ENCODE measurements around the gene NCOA4.
"Not testable (repeated sequence)": the region's sequence is repeated elsewhere in the genome, so short reads cannot be mapped to it uniquely, and the experiment has no call there.

The NCOA4 gene

DNA sequence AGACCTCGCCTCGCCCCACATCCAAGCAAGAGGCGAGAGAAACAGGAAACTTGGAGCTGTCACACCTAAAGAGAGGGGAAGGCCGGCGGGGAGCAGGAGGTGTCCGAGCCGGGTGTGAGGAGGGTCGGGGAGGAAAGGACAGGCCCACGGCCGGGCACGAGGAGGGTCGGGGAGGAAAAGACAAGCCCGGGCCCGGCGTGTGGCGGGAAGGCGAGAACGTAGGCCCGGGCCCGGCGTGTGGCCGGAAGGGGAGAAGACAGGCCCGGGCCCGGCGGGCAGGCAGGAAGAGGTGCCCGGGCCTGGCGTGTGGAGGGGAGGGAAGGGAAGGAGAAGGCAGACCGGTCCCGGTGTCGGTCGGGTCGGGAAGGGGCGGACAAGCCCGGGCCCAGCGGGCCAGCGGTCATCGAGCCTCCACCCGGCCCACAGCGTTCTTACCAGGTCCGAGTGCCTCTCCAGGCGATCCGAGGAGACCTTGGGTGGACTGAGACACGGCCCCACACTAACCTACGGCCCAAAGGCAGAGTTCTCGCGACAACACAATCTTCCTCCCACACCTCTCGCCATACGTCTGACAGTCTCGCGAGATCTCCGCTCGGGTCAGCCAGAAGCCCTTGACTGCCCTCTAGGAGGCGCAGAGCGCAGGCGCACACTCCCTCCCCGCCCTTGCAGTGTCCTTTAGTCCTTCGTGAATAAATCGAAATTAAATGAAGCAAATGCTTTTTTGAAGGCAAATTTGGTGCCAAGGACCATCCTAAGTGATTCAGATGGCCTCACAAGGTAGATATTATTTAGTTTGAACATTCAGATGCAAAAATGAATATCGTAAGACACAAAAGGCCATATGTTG lies at the start of gene NCOA4:
NCOA4 (minus strand) TSS at position 533 of the 847 bp plus-strand sequence. CDS start 13,943 bp downstream, outside the sequence.
- peak; percentile 97 for DNase-seq (ENCODE audit: low read depth)

DNA sequence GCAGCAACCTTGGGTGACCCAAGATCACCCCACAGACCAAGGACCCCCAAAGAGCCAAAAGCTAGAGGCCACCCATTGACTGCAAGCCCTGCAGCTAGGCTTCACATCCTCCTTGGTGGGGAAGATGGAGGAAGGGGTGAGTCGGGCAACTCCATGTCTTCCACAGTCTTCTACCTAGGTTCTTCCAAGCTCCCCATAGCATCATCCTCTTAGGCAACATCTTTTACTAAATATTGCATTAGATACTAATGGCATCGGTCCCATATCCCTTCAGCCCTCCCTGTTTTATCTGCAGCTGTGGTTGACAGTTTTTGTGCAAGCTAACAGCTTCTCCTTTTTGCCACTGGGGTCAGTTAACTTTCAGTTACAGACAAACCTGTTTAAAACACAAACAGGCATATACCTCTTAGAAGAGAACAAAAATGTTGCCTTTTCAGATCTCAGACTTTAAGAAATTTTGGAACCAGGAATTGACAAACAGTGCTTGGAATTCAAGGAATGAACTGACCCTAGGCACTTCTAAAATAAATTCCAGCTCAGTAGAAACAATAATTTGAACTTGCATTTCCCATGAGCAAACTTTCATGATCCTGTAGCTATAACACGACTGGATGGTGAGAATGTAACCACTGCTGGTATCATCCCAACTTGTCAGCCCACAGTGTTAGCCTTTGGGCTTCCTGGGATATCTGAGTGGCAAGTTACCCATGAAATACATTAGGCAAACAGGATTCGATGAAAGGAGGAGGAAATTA lies 49.6 kb upstream of the NCOA4 start:
- DNase-seq (ENCODE audit: low read depth), result no peak

DNA sequence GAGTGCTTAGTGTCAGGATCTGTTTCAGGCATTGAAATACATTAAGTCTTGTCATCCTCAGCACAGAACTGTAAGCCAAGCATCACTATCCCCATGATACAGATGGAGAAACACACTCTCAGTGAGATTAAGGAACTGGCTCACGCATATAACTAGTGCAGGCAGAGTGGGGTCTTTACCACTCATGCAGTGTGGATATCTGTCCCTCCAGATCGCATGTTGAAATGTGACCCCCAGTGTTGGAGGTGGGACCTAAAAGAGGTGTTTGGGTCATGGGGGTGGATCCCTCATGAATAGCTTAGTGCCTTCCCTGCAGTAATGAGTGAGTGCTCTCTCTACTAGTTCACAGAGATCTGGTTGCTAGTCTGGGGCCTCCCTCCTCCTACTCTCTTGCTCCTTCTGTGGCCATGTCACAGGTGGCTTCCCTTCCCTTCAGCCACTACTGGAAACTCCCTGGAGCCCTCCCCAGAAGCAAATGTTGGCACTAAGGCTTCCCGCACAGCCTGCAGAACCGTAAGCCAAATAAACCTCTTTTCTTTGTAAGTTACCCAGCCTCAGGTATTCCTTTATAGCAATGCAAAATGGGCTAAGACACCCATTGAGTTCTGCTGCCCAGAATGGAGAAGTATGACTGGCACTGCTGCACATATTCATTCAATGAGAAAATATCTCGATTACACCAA lies 47.4 kb upstream of the NCOA4 start:
- no peak for DNase-seq (ENCODE audit: low read depth)

DNA sequence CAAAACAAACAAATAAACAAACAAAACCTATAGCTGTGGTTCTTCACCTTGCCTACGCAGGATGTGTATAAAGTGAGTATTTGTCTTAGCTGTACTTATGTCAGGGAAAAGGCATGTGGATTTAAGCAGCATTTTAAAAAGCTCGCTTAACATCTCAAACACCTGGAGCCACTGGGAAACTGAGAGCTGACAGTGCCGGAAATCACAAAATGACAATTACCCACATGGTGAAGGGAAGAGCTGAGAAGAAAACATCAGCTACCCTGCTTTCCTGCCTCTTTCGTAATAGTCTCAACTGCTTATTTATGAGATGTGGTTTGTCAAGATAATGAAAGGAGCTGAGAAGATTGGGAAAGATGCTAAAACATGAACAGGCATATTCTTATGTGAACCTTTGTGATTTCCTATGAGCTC lies 46.7 kb upstream of the NCOA4 start:
- DNase-seq (ENCODE audit: low read depth), result no peak

DNA sequence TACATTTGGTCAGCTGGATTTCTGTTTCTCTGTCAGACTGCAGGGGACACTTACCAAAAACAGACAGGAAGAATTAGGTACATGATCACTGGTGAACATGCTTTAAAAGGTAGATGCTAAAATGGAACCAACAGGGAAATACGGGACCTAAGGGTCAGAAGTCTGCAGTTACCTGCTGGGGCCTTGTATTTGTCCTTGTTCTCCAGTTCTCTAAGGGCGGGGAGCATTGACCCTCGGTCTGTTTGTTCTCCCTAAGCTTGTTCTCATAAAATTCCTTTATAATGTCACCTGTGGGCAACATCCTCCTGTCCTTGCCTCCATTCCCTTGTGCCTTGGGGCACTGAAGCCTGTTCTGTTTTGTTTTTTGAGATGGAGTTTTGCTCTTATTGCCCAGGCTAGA lies 45.4 kb upstream of the NCOA4 start:
- DNase-seq (ENCODE audit: low read depth), result no peak

DNA sequence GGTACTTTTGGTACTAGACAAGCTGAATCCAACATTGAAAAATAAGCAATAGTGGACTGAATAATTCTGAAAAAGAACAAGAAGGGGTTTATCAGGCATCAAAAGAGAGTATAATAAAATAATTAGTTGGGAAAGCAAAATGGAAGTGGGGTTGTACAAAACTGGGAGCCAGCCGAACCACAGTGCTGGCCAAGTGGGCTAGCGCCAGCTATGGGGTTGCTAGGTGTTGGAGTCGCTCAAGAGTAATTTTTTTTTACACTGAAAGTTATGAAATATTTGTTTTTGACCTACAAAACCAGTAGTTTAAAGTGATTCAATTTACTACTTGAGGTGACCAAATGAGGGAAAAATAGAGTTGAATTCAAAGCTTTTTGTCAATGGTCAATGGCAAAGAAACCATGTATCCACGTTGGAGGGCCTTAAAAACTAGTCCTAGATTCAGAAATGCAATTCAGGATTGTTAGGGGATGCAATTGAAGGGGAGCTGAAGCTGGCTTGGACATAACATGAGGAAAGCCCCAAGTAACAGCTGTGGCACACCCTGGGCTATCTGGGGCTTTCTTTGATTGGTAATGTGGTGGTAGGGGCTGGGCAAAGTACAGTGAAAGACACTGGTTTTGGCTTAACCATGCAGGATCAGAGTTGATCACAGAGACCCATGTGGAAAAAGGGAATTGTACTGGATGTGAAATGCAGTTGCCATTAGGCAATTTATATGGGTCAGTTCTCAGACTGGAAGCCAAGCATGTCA lies 43.9 kb upstream of the NCOA4 start:
- no peak for DNase-seq (ENCODE audit: low read depth)

DNA sequence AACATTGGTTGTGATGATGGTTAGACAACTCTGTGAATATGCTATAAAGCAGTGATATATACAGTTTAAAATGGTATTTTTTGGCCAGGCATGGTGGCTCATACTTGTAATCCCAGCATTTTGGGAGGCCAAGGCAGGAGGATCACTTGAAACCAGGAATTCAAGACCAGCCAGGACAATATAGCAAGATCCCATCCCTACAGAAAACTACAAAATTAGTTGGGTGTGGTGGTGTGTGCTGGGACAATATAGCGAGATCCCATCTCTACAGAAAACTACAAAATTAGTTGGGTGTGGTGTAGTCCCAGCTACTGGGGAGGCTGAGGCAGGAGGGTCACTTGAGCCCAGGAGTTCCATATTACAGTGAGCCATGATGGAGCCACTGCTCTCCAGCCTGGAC lies 43.1 kb upstream of the NCOA4 start:
- no peak for DNase-seq (ENCODE audit: low read depth)

DNA sequence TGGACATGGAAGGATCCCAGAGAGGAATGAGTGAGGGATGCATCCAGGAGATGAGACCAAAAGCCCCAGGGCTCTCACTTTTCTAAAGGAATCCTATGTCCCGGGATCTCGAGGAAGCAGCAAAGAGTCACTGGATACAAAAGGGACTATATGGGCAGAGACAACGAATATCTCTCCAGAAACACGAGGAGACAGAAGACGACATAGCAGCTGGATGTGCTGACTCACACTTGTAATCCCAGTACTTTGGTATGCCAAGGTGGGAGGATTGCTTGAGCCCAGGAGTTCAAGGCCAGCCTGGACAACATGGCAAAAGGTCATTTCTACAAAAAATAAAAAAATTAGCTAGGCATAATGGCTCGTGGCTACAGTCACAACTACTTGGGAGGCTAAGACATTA lies 40.3 kb upstream of the NCOA4 start:
- DNase-seq (ENCODE audit: low read depth), result no peak

DNA sequence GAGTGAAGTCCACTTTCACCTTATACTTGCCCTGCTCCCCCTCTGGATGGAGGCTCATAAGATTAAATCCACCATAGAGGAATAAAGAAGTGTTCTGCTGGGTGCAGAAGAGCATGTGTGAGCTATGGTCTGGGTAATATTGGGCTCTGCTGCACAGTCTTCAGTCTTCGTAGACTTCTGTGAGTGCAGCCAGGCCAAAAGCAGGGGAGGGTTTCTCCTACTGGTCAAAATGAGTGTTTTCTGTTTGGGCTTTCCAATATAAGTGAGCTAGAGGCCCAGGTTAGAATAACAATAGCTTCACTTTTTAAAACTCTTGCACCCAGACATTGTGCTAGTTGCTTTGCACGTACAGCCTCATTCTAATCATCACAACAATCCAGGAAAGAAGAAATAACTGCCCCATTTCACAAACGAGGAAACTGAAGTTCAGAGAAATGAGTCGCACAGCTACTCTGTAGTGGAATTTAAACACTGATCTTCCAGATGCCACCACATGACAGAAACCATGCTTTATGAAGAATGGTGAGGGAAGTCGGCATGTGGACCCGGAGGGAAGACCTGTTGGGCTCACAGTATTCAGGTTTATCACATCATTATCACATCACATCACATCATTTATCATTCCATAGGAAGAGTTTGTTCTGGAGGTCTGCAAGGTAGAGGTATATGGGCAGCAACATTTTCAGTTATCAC lies 39.5 kb upstream of the NCOA4 start:
- DNase-seq (ENCODE audit: low read depth), result no peak

DNA sequence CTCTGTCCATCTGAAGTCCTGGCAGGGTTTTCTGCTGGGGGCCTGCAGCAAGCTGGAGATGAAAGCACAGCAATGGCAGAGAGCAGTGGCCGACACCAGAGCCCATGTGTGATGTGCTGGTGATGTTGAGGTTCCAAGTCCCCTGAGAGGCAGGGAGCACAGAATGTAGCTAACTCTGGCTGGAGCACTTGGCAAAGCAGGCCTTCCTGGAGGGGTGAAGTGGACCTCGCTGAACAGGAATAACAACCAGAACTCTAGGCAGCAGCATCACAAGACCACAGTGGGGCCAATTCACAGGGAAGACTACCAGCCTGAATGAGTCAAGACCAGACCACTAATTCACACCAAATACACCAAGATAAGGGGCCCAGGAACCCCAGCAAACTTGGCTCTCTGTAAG lies 38.5 kb upstream of the NCOA4 start:
- DNase-seq (ENCODE audit: low read depth), result no peak

DNA sequence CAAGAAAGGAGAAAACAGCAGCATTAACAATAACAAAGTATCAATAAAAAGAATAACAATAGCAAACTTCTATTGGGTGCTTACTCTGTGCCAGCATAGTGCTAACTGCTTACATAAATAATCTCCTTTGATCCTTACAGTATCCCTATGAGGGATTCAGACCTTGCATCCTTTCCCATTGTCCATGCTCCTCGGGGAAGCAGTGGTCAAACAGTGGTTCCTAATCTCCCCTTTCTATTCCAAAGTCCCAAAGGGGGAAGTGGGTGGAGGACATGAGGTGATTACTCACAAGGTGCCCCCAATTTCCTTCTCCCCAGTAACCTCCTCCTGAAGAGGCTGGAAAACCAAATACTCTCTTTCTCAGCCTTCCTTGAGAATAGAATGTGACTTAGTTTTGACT lies 37.7 kb upstream of the NCOA4 start:
- no peak for DNase-seq (ENCODE audit: low read depth)

DNA sequence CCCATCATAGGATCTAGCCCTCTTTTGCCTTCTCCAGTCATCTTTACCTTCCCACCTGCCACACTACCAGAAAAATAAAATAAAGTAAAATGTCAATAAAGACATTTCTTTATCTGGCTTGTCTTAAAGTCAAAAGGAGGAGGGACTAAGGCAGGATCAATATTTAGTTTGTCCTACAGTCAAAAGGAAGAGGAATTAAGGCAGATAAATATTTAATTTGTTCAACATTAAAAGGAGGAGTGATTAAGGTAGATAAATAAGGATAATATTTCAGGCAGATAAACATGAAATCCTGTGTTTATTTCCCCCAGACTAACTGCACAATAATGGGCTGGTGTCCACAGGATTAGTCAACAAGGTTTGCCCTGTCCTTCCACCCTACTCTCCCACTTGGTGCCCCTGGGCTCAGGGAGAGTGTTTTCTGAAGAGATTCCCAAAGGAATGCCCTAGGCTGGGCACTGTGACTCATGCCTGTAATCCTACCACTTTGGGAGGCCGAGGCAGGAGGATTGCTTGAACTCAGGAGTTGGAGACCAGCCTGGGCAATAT lies 33.9 kb upstream of the NCOA4 start:
- DNase-seq (ENCODE audit: low read depth), result no peak

DNA sequence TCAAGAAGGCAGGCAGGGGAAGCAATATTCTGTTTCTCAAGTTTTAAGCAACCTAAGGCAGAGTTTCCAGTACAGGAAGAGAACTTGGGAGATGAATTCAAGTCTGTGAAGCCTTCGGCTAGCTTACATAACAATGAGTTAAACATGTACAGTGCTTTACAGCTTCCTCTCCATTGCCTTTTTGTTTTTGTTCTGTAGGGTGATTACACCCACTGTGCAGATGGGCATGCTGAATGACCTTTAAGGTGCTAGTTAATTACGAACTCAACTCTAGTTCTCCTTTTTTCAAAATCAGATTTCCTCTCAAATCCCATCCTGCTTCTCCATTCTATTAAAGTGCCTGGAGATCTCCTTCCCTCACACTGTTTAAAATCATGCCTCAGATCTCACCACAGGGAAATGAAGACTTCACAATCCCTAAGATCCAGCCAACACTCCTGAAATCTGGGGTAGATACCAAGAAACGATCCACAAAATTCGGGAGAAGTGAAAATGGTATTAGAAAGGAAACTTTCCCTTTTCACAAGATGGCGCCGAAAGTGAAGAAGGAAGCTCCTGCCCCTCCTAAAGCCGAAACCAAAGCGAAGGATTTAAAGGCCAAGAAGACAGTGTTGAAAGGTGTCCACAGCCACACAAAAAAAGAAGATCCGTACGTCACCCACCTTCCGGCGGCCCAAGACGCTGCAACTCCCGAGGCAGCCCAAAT lies 32.5 kb upstream of the NCOA4 start:
- no peak for DNase-seq (ENCODE audit: low read depth)

DNA sequence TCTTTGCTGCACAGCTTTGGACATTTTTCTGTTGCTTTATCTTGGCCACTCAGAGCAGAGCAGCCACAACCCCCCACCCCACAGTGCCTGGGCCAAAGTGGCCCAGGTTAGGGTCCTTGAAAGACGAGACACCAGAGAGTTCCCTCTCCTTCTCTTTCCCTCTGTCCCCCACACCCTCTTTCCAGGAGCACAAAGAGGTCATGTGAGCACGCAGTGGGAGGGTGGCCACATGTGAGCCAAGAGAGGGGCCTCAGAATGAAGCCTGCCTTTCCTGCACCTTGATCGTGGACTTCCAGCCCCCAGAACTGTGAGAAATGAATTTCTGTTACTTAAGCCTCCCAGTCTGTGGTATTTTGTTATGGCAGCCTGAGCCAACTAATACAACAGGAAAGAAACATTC lies 30.3 kb upstream of the NCOA4 start:
- no peak for DNase-seq (ENCODE audit: low read depth)

DNA sequence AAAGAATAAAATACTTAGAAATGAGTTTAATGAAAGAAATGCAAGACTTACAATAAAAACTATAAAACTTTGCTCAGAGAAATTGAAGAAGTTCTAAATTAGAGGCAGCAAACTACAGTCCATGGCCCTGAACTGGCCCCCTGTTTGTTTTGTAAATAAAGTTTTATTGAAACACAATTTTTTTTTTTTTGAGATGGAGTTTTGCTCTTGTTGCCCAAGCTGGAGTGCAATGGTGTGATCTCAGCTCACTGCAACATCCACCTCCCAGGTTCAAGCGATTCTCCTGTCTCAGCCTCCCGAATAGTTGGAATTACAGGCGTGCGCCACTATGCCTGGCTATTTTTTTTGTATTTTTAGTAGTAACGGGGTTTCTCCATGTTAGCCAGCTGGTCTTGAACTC lies 27.5 kb upstream of the NCOA4 start:
- not testable (repeated sequence) for DNase-seq (ENCODE audit: low read depth)

DNA sequence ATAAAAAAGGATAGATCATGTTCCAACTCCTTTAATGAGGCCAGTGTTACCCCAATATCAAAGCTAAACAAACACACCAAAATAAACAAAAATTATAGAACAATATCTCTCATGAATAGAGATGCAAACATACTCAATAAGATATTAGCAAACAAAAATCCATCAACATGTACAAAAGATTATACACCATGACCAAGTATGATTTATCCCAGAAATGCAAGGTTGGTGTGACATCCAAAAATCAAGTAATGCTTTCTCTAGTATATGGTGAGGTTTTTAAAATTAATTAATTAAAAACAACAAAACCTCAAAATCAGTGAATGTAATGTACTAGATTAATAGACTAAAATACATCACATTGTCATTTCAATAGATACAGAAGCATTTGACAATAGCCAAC lies 26.6 kb upstream of the NCOA4 start:
- no peak for DNase-seq (ENCODE audit: low read depth)

DNA sequence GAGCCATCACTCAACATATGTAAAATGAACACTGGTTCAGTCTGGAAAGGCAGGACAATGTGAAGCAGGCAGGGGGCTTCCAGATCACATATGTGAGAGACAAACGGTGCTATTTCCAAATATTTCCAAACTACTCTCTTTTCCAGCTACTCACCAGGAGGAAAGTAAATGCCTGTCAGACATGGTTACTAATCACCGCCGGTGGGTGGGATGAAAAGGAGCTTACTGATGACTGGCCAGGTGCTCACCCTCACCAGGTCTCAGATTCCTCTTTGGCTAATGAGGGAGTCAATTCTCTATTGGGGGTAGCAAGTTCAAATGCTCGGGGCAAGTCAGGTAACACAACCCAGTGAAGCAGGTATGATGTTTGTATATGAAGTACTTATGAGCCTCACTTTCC lies 25.3 kb upstream of the NCOA4 start:
- no peak for DNase-seq (ENCODE audit: low read depth)

DNA sequence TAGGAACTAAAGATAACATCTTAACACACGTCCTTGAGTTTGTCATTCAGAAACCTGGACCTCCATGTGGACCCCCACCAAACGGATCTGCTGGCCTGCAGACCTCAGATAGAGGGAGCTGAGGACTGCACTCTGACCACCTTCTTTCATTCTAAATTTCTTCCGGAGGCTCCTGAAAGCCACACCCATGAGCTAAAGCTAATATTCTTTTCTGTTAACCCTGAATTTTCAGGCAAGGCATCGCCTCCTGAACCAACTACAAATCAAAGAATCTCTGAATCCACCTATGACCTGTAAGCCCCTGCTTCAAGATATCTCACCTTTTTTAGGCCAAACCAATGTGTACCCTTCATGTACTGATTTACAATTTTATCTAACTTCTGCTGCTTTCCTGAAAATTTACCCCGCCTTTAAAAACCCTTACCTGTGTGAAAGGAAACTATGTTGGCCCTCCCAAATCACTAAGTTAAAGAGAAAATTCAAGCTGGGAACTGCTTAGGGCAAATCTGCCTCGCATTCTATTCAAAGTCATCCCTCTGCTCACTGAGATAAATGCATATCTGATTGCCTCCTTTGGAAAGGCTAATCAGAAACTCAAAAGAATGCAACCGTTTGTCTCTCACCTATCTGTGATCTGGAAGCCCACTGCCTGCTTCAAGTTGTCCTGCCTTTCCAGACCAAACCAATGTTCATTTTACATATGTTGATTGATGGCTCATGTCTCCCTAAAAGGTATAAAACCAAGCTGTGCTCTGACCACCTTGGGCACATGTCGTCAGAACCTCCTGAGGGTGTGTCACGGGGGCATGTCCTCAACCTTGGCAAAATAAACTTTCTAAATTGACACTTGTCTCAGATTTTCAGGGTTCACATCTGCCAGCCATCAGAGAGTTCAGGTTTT lies 23.4 kb upstream of the NCOA4 start:
- DNase-seq (ENCODE audit: low read depth), result no peak

DNA sequence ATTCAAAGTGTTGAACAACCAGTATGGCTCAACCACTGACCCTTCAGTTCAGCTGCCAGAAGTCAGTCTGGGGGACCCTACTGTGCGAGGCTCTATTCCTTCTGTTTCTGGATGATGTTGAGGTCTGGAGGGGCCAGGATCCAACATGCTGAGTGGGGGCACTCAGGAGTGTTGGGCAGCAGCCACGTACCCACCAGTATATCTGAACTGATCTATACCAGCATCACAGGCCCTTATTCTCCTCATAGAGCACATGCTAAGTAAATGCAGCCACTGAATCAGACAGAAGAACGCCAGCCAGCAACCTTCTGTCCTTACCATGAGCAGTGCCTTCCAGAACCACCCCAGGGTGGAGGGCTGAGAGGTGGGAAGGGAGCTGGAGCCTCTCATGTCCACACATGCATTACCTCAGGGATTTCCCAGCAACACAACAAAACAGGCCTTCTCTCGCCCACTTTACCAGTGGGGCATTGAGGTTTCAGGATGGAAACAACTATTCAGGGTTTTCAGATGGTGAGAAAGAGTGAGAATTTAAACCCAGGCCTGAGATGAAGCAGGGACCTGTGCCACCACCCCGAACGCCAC lies 22.5 kb upstream of the NCOA4 start:
- DNase-seq (ENCODE audit: low read depth), result no peak
